ENCODE results near the gene MRPL43. TPM values are rescaled to one million over a fixed set of nuclear protein-coding genes. Genes with fewer than 3 reads are reported as not detected.

Gene MRPL43
- total and polyA plus RNA-seq, 9 of the 15 experiments (the other 6 are each of a cell fraction or from before 2014, with no cell fraction given) = 15.1 to 63.7 (median 37.2) TPM

DNA sequence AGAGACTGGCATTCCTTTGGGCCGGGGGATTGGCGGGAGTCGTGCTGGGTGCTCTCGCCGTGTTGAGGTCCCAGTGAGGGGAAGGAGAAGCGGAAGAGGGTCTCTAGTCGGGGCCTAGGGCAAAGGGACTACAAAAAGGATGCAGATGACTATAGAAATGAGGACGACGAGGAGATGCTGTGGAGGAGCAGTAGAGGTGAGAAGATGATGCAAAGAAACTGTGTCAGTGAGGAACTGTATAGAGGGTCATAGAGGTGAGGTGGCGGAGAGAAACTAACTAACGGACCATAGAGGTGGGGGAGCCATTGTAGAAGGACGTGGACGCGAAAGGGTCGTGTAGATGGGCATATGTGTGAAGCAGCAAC is 370 bp upstream of the MRPL43 start (continued):
- TF ChIP-seq STAT6 (CRISPR knock-in tag; IDR thresholded peaks at IDR 0.05) (no peak), FOXK2 (conservative IDR thresholded peaks at IDR 0.05 in 1 of 2, IDR thresholded peaks at IDR 0.05 in 1 of 2; ENCODE audit: low read depth in 2 of 2) (0 out of 4 replicates have a peak, but pooled peaks of 1 of the 2 experiments have one; percentile 5), ZNF57 (CRISPR knock-in tag; IDR thresholded peaks at IDR 0.05) (no peak)

DNA sequence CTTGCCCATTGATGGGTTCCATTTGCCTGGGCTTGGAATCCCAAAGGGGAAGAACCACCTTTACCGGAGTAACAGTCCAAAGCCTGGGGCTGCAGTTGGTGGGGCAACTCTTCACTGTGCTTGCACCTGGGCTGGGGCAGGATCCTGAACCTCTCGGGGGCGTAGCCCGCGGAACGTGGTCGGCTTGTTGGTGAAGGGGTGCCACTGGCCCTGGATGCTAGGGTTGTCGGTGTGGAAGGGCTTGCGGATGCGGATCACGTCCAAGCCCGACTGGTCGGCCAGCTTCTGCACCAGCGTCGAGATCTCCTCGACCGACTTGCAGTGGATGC is 710 bp downstream of the MRPL43 start:
- Histone ChIP-seq H3K27me3 (ENCODE audit: control insufficient read depth in 2 of 2, insufficient read depth in 2 of 2, low read length in 2 of 2) (no peaks in the 10 kb centered on the region), H3K4me1 (replicated peaks in 1 of 2; ENCODE audit: control insufficient read depth in 2 of 2, insufficient read depth in 2 of 2, low read length in 2 of 2) (peaks cover 16 to 21% of the 10 kb centered on the region in 2 experiments; a peak in 4 of 5 replicates), H3K9ac (ENCODE audit: insufficient read depth in 1 of 2, low read depth in 2 of 2, low read length in 2 of 2) (peak overlapping the region; percentile 95 to 99), H2AFZ (ENCODE audit: low read depth, low read length) (peak overlapping the region; percentile 98; the same call in 1 of the 2 replicates), H3K4me3 (peak overlapping the region; percentile 95), H3K79me2 (ENCODE audit: control insufficient read depth, insufficient read depth, low read length) (peaks cover 59% of the 10 kb centered on the region), H3K36me3 (ENCODE audit: control insufficient read depth, insufficient read depth, low read length) (peaks cover 53% of the 10 kb centered on the region; the same call in 2 of the 3 replicates), H3K9me3 (replicated peaks; ENCODE audit: control insufficient read depth, insufficient read depth, low read depth, low read length) (no peaks in the 10 kb centered on the region), H4K20me1 (replicated peaks; ENCODE audit: control insufficient read depth, insufficient read depth, low read length) (peaks cover 6% of the 10 kb centered on the region; the same call in 1 of the 2 replicates), H3K9me1 (ENCODE audit: control insufficient read depth, insufficient read depth, low read length) (no peaks in the 10 kb centered on the region), H3K27ac (ENCODE audit: extremely low read depth, low read depth, low read length) (peak overlapping the region; percentile 87; the same call in 2 of the 3 replicates), H3K4me2 (ENCODE audit: insufficient read depth, low read length) (peak overlapping the region; percentile 97)
- FAIRE-seq (no peak), ATAC-seq (peak; percentile 5; the same call in 2 of the 3 replicates), DNase-seq (ENCODE audit: extremely low read depth in 1 of 4, low spot score in 3 of 4) (peak in 1 of 4 experiments; percentile 17)
- intact Hi-C loops (cut with micrococcal nuclease) = no loop called here
- CTCF ChIA-PET (ENCODE audit: low intra/inter-chr PET ratio) = no interaction called here
- TSS peak; percentile 79 for BruUV-seq (replicated peaks)
- 2% methylated on average over 14 of the region's 17 CpGs for WGBS (ENCODE audit: insufficient coverage, low coverage, missing lambda C conversion rate)
- POLR2A ChIA-PET = interaction anchor here (1.0 to 1.3 kb wide), 2 partner anchors 13 to 47 kb away, joined by 4 read pairs; no protein-coding TSS in a partner anchor
- in situ Hi-C loops (cut with MboI) = loop anchor here (25.0 kb wide), 1 partner anchor 1051 kb away; no protein-coding TSS in a partner anchor
- TF ChIP-seq U2AF2 (optimal IDR thresholded peaks at IDR 0.05; ENCODE audit: low read depth, low read length) (no peak), RNF219 (CRISPR knock-in tag; IDR thresholded peaks at IDR 0.05) (no peak), ZBTB26 (CRISPR knock-in tag; IDR thresholded peaks at IDR 0.05) (no peak), BRD4 (IDR thresholded peaks at IDR 0.05) (no peak), SRF (CRISPR knock-in tag; IDR thresholded peaks at IDR 0.05) (0 out of 4 replicates have a peak, but pooled peaks of 1 of the 2 experiments have one; percentile 0), TAF1 (IDR thresholded peaks at IDR 0.05; ENCODE audit: control insufficient read depth, extremely low read depth, insufficient read depth, low read length, severe bottlenecking) (no peak), ZNF778 (CRISPR knock-in tag; IDR thresholded peaks at IDR 0.05) (no peak), ZNF239 (CRISPR knock-in tag; IDR thresholded peaks at IDR 0.05) (no peak)
- TF ChIP-seq, protein P1, sequence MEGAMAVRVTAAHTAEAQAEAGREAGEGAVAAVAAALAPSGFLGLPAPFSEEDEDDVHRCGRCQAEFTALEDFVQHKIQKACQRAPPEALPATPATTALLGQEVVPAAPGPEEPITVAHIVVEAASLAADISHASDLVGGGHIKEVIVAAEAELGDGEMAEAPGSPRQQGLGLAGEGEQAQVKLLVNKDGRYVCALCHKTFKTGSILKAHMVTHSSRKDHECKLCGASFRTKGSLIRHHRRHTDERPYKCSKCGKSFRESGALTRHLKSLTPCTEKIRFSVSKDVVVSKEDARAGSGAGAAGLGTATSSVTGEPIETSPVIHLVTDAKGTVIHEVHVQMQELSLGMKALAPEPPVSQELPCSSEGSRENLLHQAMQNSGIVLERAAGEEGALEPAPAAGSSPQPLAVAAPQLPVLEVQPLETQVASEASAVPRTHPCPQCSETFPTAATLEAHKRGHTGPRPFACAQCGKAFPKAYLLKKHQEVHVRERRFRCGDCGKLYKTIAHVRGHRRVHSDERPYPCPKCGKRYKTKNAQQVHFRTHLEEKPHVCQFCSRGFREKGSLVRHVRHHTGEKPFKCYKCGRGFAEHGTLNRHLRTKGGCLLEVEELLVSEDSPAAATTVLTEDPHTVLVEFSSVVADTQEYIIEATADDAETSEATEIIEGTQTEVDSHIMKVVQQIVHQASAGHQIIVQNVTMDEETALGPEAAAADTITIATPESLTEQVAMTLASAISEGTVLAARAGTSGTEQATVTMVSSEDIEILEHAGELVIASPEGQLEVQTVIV (CRISPR knock-in tag; IDR thresholded peaks at IDR 0.05; ENCODE audit: borderline replicate concordance) = no peak
